Stimulated activated CD4-positive, alpha-beta T cell treated with anti-CD3 and anti-CD28 coated beads, Interleukin-4, amount 100 ng/mL, for 1 hour (primary cell): ENCODE measurements around the gene NAALADL1.

ENCODE experiments used
- DNase-seq: peaks from one replicate; pipeline ENCODE4 v3.0.0-alpha.2; 2020

NAALADL1 gene

DNA sequence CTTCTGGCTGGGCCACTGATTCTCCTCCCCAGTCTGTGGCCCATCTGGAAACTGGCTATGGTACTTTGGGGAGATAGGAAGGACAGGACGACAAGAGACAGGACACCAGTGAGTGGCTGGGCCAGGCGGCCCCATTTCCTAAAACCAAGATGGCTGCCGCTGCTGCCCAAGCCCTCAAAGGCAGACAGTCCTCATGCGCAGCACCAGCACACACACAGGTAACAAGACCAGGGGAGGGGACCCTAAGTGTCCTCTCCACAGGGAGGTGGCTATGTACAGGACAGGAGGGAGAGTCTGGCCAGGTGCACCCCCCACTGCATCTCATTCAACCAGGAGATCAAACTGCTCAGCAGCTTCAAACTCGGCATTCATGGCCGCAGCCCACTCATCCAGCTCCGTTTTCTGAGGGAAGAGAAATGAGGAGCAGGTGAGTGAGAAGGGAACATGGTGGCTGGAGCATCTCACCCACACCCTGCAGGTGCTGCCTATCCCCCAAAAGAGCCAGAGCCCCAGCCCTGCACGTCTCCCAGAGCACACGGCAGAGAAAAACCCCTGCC lies 20.5 kb upstream of the NAALADL1 start:
- DNase-seq = no peak

DNA sequence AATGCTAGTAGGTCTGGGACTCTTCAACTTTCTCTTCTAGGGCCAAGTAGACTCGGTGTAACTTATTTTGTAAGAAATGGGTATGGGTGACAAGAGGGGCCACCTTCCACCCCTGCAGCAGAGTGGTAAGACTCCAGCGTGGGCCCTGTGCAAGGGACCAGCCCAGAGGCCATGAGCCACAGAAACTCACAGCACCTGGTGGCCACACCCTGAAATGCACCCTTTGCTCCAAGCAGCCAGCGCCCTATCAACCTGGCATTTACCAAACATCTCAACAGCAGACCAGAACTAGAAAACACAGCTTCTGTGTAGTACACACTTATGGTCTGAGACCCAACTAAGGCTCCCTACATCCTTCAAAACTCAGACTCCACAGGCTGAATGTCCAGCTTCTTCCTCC lies 19.8 kb upstream of the NAALADL1 start:
- DNase-seq = peak; percentile 75

DNA sequence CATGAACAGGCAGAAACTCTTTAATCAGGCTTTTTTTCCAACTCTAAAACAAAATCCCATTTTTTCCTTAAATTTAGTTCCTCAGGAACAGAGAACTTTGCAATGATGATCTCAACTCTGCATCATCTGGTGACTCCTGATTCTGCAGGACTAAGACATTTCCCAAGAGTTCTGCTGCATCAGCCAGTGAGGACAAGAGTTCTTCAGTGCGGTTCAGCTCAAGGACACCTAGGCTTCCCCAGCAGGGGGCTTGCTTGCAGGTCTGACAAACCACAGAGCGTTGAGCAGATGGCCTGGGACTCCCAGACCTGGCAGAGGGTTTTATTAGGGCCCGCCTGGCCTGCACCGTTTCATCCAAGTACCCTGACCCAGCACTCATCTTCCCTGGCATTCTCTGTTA lies 19.1 kb upstream of the NAALADL1 start:
- no peak for DNase-seq

DNA sequence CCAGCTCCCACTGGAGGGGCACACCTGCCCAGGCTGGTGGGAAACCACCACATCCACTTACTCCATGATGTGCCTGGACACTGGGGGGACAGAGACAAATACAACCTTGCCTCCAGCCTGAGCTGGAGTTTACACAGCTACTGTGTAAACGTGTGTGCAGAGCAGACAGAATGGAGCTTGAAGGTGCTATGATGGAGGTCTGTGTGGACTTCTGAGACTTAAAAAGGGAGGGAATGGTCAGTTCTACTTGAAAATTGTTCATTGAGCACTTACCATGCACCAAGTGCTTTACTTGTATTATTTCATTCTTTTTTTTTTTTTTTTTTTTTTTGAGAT lies 14.2 kb upstream of the NAALADL1 start:
- no peak for DNase-seq

DNA sequence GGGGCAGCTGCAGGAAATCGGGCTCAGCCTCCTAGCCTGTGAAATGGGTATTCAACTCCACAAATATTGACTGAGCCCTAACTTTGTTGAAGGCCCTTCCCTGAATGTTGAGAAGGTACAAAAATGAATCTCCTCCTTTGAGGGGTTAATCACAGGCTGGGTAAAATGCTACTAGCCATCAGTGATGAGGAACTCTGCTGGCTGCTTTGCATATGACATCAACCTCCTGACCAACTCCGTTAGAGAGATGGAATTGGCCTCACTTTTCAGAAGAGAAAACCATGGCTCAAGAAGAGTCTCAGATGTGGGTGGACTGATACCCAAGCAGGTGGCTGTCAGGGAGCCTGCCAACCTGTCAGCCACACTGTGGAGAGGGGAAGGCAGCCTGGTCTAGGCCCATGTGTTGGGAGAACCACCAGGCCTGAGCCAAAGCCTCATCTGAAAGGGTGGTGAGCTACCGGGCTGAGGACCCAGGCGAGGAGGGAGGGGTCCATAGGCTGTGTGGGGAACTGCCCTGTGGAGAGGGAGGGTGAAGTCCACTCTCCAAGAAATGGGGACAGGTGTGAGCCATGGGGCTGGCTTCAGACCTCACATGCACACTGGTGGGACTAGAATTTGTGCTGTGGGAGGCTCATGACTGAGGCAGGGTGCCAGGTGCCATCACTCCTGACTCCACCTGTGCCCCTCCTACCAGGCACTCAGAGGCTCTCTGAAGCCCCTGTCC lies 13.7 kb upstream of the NAALADL1 start:
- DNase-seq = no peak

DNA sequence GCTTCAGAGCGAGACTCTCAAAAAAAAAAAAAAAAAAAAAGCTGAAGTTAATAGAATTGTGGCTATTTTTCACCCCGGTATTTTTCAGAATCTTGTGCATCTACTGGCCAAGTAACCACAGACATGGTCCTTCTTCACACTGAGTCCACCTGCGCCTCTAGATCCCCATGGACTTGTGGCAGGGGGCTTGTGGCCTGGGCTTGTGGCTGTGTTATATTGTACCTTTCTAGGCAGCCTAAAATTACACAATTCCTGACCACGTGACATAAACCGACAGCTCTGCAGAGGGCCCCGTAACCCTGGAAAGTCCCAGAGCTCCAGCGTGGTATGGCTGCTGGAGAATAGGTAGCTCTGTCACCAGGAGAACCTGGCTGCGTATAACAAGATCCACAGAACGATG lies 10.9 kb upstream of the NAALADL1 start:
- no peak for DNase-seq

DNA sequence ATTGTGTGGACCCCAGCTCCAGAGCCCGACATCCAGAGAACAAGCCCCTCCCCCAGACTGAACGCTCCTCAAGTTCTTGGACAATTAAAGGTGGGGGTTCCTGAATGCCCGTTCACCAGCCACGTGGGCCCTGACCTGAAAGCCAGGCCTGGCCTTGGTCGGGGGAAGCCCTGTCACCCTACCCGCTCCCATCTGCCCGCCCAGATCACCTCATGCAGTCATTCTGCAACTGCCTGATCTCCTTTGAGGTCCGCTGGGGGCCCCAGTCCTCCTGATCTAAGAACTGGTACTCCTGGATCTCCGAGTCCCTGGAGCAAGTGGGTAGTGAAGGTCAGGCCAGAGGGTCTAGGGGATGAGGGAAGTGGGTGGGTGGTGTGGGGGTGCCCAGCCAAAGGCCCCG lies 9.1 kb upstream of the NAALADL1 start:
- DNase-seq = no peak

DNA sequence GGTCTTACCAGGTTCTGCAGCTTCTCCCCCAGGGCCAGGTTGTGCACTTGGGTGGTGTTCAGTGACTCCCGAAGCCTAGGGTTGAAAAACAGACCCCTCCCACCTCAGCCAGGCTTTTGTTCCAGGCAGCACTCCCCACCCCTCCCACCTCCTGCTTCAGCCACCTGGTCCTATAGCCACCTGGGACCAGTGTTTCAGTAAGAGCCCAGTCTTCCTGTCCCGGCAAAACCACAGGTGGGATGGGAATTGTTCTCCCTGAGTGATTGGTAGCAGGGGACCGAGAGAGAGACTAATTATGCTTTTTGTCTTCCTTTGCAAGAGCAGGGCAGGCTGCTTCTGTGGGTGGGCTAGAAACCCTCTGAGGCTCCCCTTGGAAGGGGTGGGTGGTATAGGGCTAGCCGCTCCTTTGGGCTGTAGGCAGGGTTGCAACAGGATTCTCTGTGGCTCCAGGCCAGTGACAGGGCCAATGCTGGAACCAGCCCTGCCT lies 8.5 kb upstream of the NAALADL1 start:
- no peak for DNase-seq

DNA sequence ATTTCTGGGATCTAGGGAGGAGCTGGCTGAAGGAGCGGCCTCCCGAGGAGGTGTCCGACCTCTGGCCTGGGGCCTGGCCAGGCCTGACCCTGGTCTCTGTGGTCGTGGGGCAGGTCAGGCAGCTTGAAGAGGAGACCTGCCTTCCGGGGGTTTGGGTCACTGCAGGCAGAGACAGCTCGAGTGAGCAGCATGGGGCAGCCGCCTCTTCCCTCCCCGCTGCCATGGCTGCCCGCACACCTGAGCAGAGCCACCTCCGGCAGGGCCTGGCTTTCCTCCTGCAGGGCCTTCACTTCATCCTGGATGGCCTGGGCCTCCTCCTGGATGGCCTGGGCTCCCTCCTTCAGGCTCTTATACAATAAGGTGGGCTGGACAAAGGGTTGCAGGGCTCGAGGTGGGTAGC lies 8.0 kb upstream of the NAALADL1 start:
- no peak for DNase-seq

DNA sequence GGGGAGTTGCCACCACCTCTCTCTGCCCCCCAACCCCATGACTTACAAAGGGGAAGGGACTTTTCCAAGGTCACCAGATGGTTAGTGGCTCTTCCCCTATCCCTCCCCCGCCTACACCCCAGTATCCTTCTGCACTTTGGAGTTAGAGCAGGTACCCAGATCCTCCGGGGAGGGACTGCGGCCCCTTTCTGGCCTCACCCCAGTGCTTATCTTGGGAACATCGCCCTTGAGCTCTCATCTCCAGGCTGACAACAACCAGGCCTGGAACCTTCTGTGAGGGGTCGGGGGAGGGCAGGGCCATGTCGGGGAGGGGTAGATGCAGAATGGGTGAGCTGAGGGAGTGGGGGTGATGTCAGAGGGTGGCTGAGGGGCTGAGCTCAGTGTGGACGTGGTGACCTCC lies 7.5 kb upstream of the NAALADL1 start:
- DNase-seq = no peak

DNA sequence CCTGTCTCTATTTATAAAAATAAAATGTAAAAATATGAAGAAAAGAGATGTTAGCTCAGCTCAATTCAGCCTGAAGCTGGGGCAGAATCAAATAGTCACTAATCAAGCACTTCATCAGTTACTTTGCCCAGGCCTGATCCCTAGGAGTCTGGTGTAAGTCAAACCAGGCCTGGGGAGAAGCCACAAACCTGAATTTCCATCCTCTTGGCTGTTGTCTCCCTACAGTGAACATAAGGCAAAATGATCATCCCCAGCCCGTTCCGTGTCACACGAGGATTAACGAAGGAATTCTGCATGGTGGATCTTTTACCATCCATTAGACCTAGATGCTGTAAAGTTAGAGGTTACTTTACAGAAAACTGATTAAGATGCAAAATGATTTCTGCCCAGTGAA lies 6.5 kb upstream of the NAALADL1 start:
- no peak for DNase-seq

DNA sequence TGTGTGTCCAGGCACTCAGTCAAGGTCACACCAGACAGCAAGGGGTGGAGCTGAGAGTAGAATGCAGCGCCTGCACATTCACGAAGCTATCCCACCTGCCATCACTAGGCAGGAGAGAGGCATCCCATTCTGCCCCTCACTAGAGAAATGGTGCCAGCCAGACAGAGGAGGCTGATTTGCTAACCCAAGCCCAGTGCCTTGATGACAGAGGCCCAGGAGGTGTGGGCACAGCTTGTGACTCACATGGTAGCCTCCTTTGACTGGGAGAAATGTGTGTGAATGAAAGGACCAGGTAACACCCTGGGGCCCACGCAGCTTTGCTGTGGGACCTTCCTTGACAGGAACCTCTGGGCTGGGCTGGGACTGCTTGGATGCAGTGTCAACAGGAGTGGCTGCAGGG lies 5.2 kb upstream of the NAALADL1 start:
- no peak for DNase-seq

DNA sequence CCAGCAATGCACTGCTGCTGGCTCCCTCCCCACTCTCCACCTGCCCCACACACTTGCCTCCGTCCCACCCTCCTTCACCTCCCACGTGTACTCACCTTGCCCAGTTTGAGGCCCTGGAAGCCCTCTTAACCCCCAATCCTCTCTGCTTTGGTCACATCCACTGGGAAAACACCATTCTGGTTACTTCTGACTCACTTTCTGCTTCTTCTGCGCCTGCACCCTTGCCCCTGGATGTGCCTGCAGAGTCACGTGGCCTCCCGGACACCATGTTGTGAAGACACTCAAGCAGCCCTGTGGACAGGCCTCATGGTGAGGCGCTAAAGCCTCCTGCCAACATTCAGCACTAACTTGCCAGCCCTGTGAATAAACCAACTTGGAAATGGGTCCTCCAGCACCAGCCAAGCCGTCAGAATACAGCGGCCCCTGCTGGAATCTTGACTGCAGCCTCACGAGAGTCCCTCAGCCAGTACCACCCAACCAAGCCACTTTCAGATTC lies 2.6 kb upstream of the NAALADL1 start:
- DNase-seq = no peak

DNA sequence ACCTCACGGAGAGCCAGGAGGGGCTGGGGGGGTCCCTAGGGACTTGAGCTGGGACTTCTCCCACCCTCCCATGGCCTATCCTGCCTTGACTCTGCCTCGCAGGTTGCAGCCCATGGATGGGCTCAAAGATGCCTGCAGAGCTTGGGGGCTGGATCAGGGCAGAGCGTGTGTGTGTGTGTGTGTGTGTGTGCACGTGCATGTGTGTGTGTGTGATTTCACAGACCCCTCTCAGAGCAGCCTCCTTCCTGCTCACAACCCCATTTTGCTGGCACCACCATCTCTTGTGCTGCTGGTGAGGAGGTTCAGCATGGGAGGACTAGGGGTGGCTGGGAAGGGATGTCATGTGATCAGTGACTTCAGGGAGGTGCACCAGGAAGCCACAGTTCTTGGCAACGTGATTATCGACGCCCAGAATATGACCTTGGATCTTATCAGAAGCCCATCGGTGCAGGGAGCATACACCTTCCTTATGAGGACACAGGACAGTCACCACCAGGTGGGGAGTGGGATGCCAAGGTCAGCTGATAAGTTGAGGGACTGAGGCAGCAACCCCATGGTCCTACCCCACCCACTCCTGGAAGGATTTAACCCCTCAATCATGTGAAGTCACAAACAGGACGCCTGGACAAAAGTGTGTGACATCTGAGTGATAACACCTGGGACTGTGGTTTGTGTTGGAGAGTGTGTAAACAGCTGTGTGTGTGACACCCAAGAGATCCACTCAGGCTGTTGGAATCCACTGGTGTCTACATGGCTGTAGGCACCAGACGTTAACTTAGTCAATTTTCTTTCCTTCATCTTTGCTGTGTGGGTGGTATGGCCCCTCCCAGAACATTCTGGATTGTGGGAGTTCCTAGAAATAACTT lies 1.8 kb upstream of the NAALADL1 start:
- DNase-seq = no peak

DNA sequence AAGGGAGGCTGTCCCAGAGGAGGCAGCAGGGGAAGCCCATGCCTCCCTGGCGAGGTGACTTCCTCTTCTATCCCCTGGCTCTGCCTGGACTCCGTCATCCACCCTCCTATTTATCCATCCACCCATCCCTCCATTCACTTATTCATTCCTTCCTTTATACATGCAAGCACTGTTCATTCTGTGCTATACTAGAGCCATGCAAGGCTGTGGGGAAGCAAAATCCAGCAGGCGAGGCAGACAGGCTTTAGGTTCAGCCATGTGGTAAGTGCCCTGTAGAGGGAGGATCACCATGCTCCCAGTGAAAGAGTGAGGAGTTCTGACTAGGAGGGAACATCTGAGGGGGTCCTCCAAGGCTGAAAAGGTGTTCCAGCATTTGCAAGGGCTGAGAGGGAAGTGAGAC lies 1.2 kb upstream of the NAALADL1 start:
- no peak for DNase-seq

DNA sequence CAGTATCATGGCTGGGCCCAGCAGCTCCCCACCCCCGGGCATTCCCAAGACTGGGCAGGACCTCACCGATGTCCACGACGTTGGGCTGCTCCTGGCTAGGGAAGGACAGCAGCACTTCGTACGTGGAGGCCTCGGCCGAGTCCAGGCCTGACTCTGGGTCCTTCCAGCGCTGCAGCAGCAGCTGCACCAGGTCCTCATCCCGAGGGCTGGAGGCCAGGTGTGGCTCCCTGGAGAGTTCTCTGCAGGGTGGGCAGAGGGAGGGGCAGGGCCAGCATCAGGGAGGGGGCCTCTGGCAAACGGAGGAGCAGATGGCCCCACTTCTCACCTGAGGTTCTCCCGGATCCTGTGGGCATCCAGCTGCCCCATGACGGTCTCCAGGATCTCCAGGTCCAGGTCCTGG lies 341 bp downstream of the NAALADL1 start:
- DNase-seq = no peak

DNA sequence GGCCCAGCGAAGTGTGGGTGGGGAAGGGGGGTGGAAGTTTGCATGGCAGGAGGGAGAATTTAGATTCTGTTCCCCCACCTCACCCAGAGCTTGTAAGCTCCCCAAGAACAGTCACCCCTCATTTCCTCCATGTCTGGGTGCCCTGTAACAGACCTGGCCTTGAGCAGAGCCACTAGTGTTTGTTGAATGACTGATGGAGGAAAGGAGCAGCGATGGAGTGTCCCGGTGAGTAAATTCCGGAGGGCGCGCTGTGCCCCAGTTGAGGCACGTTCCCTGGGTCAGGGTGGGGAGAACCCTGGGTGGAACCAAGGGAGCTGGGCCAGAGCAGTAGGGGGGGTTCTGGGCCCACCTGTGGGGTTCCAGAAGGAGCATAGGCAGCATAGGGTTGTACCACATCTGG lies 827 bp downstream of the NAALADL1 start:
- DNase-seq = no peak

DNA sequence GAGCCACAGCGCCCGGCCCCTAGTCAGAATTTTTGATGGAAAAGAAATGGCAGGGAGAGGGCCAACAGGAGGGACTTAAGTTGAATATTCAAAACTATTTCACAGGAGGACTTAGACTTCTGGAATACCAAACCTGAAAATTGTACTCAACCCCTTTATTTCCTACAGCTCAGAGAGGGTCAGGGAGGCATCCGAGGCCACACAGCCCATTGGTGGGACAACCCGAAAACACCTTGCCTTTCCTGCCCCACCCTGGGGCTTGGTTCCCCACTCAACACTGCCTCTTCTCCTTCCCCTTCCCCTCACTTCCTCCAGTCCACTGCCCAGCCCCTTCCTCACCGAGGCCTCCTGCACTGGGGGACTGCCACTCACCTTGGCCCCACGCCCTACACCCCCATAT lies 1.4 kb downstream of the NAALADL1 start:
- DNase-seq = no peak

DNA sequence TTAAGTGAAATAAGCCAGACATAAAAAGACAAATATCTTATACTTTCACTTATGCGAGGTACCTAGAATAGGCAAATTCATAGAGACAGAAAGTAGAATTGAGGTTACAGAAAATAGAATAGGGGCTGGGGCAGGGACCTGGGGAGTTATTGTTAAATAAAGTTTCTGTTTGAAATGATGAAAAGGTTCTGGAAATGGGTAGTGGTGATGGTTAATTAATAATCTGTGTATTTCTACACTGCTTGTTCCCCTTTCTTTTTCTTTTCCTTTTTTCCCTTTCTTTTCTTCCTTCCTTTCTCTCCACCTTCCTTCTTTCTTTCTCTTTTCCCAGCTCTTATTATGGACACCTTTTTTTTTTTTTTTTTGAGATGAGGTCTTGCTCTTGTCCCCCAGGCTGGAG lies 2.8 kb downstream of the NAALADL1 start:
- DNase-seq = no peak

DNA sequence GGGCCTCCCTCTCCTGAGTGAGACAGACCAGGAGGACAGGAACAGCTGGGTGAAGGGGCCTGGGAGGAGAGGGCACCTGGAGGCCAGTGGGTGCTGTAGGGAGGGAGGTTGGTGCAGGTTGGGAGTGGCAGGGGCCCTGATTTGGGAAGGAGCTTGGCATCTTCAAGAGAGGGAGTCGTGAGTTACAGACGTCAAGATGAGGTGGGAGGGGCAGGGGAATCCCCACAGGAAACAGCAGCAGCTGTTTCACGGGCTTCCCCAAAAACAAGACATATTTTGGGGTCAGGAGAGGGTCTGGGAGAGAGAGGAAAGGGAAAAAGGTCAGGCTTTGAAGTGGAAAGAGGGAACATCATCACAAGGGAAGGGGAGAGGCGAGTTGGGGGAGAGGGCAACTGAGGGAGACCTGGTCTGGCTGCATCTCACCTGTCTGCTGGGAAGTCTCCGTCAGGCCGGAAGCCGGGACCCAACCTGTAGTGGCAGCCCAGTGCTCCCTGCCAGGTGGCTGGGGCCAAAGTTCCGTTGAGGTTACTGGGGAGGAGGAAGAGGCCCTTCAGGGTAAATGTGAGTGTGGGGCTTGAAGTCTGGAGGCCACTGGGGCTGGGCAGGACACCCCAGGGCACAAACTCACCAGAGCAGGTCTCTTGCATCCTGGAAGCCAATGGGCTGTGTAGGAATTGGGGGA lies 4.4 kb downstream of the NAALADL1 start:
- no peak for DNase-seq

DNA sequence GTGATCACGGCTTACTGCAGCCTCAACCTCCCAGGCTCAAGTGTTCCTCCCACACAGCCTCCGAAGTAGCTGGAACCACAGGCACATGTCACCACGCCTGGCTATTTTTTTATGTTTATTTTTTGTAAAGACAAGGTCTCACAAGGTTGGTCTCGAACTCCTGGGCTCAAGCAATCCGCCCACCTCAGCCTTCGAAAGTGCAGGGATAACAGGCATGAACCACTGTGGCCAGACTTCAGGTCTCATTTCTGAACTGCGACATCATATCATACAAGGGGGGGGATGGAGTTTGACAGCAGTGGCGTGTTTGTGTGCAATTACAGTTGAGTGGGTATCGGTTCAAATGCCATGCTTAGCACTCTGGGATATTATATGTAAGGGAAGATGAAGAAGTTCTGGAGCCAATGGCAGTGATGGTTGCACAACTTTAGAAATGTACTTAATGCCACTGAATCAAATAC lies 6.9 kb downstream of the NAALADL1 start:
- no peak for DNase-seq

DNA sequence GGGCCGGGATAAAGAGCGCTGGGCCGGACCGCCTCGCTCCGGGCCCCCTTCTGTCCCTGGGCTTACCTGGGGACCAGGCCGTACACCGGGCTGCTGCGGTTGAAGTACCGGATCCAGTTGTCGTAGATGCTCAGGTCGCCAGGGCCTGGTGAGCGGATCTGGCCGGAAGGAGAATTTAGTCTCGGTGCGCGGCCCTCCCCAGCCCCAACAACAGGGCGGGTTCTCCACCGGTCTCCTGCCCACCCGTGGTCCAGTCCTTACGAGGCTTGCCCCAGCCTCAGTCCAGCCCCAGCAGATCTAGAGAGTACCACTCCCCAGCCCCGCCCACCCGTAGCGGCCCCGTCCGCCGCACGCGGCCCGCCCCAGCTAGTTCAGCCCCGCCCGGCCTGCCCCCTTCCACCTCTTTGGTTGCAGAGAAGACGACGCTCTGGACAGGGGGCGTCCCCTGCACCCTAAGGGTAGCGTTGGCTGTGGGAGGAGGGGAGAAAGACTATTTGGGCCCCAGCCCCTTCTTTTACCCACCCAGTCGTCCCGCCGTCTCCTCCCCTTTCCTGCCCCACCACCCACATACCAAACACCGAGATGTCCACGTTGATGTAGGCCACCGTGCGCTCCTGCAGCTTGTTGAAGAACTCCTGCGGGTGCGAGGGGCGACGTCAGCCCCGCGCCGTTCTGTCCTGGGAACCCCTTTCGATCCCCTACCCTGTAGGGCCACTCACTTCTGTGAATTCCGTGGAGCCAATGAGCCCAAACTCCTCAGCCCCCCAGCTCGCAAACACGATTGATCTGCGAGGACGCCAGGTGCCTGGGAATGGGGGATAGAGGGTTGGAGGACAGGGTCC lies 10.6 kb downstream of the NAALADL1 start:
- DNase-seq = peak; percentile 32
